ENCODE results near the gene KBTBD4. TPM values are rescaled to one million over a fixed set of nuclear protein-coding genes. Genes with fewer than 3 reads are reported as not detected.
"Not testable (repeated sequence)": the region's sequence is repeated elsewhere in the genome, so short reads cannot be mapped to it uniquely, and the experiment has no call there.

Gene KBTBD4
- total and polyA plus RNA-seq, 2 experiments from 2014 or later, result 16.9 to 23.9 TPM

- Histone ChIP-seq H3K27ac (peak overlapping the region; percentile 99), H3K4me3 (no peak overlapping the region), H3K4me1 (ENCODE audit: low read depth) (peaks cover 50% of the 10 kb centered on the region), H3K36me3 (no peaks in the 10 kb centered on the region), H3K27me3 (no peaks in the 10 kb centered on the region), H3K9me3 (ENCODE audit: low read depth) (no peaks in the 10 kb centered on the region)
- DNase-seq (ENCODE audit: low read depth in 1 of 2, low spot score in 1 of 2), result no peak
- TF ChIP-seq CTCF (IDR thresholded peaks at IDR 0.05; ENCODE audit: low read depth, low read length), result no peak
Observed at GRCh38 chr11:47527186-47527585, 51.6 kb downstream of the KBTBD4 start.

DNA sequence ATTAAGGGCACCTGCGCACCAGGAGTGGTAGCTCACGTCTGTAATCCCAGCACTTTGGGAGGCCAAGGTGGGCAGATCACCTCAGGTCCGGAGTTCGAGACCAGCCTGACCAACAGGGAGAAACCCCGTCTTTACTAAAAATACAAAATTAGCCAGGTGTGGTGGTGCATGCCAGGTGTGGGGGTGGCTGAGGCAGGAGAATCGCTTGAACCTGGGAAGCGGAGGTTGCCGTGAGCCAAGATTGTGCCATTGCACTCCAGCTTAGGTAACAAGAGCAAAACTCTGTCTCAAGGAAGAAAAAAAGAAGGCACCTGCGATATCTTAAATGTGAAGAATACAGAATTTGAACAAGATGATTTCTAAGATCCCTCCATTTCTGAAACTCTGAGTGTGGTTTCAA is 52.7 kb downstream of the KBTBD4 start:
- not testable (repeated sequence) for H3K9me3 ChIP-seq (ENCODE audit: low read depth); H3K4me3 ChIP-seq; H3K36me3 ChIP-seq; DNase-seq (ENCODE audit: low read depth in 1 of 2, low spot score in 1 of 2); H3K27me3 ChIP-seq
- peaks cover 45% of the 10 kb centered on the region for H3K4me1 ChIP-seq (ENCODE audit: low read depth)
- H3K27ac ChIP-seq, result peak overlapping the region; percentile 99

- Histone ChIP-seq H3K27me3 (no peaks in the 10 kb centered on the region), H3K36me3 (no peaks in the 10 kb centered on the region)
- no peak for TF ChIP-seq CTCF (IDR thresholded peaks at IDR 0.05; ENCODE audit: low read depth, low read length)
Observed at GRCh38 chr11:47524291-47524874, 54.4 kb downstream of the KBTBD4 start.

DNA sequence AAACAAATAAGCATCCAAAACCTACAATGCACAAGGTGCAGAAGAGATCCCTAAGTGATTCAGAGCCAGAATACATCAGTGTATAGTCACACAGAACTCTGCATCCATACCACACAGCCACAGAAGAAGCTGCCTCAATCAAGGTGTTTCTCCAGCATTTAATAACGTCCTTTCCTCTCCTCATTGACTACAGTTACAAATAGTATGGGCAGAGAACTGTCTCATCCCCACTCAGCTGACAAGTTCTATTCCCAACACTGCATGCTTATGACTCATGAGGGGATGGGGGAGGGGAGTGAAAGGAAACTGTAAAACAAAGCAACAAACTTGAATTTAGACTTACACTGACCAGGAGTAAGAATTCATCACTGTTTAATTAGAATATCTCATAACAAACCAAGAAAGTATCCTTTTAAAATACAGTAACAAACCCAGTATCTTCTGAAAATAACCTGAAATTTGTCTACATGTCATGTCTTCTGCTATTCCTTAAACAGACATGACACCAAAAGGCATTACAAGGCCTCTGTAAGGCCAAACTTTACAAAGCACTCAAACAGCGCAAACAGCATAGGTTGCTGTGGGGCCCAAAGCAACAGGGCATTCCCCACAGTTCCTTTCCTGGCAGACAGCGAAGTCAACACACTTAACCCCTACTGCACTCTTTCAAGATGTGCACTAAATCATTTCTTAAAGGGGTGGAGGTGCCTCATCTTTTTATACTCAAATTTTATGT is 55.1 kb downstream of the KBTBD4 start:
- Histone ChIP-seq H3K27me3 (no peaks in the 10 kb centered on the region), H3K4me1 (ENCODE audit: low read depth) (peaks cover 52% of the 10 kb centered on the region), H3K4me3 (peak overlapping the region; percentile 29), H3K27ac (peak overlapping the region; percentile 99), H3K36me3 (no peaks in the 10 kb centered on the region), H3K9me3 (ENCODE audit: low read depth) (no peaks in the 10 kb centered on the region)
- no peak for TF ChIP-seq CTCF (IDR thresholded peaks at IDR 0.05; ENCODE audit: low read depth, low read length)
- DNase-seq (ENCODE audit: low read depth in 1 of 2, low spot score in 1 of 2), result peak; percentile 50 to 82

More at GRCh38 chr11:47524291-47524874, 54.4 kb downstream of the KBTBD4 start:
- peak in 1 of 2 donors; percentile 82 for DNase-seq (ENCODE audit: low read depth in 1 of 2, low spot score in 1 of 2)
- peak overlapping the region; percentile 29 for H3K4me3 ChIP-seq
- peak overlapping the region; percentile 99 for H3K27ac ChIP-seq
- H3K9me3 ChIP-seq (ENCODE audit: low read depth), result no peaks in the 10 kb centered on the region
- H3K4me1 ChIP-seq (ENCODE audit: low read depth), result peaks cover 45% of the 10 kb centered on the region

Other genes with a start within 250 kb of the KBTBD4 start
- 489 and 605 TPM in 2 replicates for gene MYBPC3, start 226.3 kb downstream of the KBTBD4 start, total RNA-seq
- gene MYBPC3, start 226.3 kb downstream of the KBTBD4 start, polyA plus RNA-seq, result 476 and 751 TPM in 2 replicates
- not detected in 2 replicates for gene SPI1, start 200.4 kb downstream of the KBTBD4 start, total RNA-seq
- 0.56 and 1.3 TPM in 2 replicates for gene SPI1, start 200.4 kb downstream of the KBTBD4 start, polyA plus RNA-seq
- gene SLC39A13, start 170.4 kb downstream of the KBTBD4 start, total RNA-seq, result 71.7 and 79.4 TPM in 2 replicates
- 80.8 and 86.6 TPM in 2 replicates for gene SLC39A13, start 170.4 kb downstream of the KBTBD4 start, polyA plus RNA-seq
- gene PSMC3, start 152.5 kb downstream of the KBTBD4 start, total RNA-seq, result 107 and 161 TPM in 2 replicates
- 161 and 236 TPM in 2 replicates for gene PSMC3, start 152.5 kb downstream of the KBTBD4 start, polyA plus RNA-seq
- gene RAPSN, start 129.8 kb downstream of the KBTBD4 start, total RNA-seq, result not detected in 2 replicates
- not detected in 2 replicates for gene RAPSN, start 129.8 kb downstream of the KBTBD4 start, polyA plus RNA-seq
- 72.2 and 178 TPM in 2 replicates for gene CELF1, start 25.8 kb downstream of the KBTBD4 start, total RNA-seq
- gene CELF1, start 25.8 kb downstream of the KBTBD4 start, polyA plus RNA-seq, result 98.9 and 162 TPM in 2 replicates
- gene PTPMT1, start 13.4 kb downstream of the KBTBD4 start, total RNA-seq, result 212 and 246 TPM in 2 replicates
- gene PTPMT1, start 13.4 kb downstream of the KBTBD4 start, polyA plus RNA-seq, result 123 and 143 TPM in 2 replicates
- gene NDUFS3, start 104 bp upstream of the KBTBD4 start, total RNA-seq, result 79.1 and 128 TPM in 2 replicates
- gene NDUFS3, start 104 bp upstream of the KBTBD4 start, polyA plus RNA-seq, result 210 and 232 TPM in 2 replicates
- not detected in 2 replicates for gene FAM180B, start 7.7 kb upstream of the KBTBD4 start, total RNA-seq
- 0.12 TPM in 1 of 2 replicates, not detected in the other for gene FAM180B, start 7.7 kb upstream of the KBTBD4 start, polyA plus RNA-seq
- gene C1QTNF4, start 15.4 kb upstream of the KBTBD4 start, total RNA-seq, result 72.9 and 80.9 TPM in 2 replicates
- gene C1QTNF4, start 15.4 kb upstream of the KBTBD4 start, polyA plus RNA-seq, result 50.8 and 53.6 TPM in 2 replicates
- 72.6 and 97.5 TPM in 2 replicates for gene MTCH2, start 63.6 kb upstream of the KBTBD4 start, total RNA-seq
- 231 and 271 TPM in 2 replicates for gene MTCH2, start 63.6 kb upstream of the KBTBD4 start, polyA plus RNA-seq
- gene AGBL2, start 136.4 kb upstream of the KBTBD4 start, total RNA-seq, result 0.25 and 0.69 TPM in 2 replicates
- gene AGBL2, start 136.4 kb upstream of the KBTBD4 start, polyA plus RNA-seq, result 1.7 TPM in 1 of 2 replicates, not detected in the other
- gene FNBP4, start 188.4 kb upstream of the KBTBD4 start, total RNA-seq, result 57.8 and 104 TPM in 2 replicates
- 51.2 and 104 TPM in 2 replicates for gene FNBP4, start 188.4 kb upstream of the KBTBD4 start, polyA plus RNA-seq

Measured in cardiac muscle cell (in vitro differentiated cells and primary cell).